GM19463 (cell line): ENCODE data around the gene ZNF454.

Experiments used
- ATAC-seq: cut with Tn5 transposase; IDR thresholded peaks from one replicate; pipeline ENCODE4 v1.9.1; 2021; ENCODE audit warnings: mild to moderate bottlenecking, moderate library complexity; ENCODE audit not compliant: unreplicated experiment

Gene ZNF454

DNA sequence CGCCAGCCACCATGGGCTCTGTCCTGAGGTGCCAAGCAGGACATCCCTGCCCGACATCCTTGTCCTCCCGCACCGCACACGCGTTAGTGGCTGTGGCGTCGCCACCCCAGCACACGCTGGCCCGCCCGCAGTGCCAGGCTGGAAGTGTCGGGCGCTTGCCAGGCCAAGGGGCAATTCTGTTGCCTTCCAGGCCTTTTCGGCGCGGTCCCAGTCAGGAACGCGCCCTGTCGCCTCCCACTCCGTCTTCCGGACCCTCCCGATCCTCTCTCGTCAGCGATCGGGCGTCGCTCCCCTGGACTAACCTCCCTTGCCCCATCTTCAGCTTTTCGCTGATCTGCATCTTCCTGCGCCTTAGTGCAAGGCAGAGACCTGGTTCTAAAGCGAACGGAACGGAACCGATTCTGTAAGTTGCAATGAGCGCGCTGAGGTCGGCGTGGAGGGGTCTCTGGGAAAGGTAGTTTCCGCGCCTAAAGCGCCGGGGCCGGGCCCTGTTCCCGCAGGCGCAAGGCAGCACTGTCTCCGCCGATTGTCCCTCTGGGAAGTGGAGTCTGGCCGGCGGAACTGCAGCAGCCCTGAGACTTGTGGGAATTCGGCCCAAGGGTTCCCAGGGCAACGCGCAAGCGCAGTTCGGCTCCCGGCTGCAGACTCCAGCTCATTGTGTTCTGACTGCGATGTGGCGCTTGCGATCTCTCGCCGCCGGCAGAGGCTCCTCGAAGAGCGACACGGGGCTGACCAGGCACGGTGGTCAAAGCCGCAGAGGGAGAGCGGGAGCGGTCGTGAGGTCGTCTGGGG is at the start of gene ZNF454:
TSS of gene ZNF454 (plus strand) at position 630 of the 792 bp plus-strand sequence. CDS start 1,594 bp downstream, outside the sequence.
- ATAC-seq: no peak

DNA sequence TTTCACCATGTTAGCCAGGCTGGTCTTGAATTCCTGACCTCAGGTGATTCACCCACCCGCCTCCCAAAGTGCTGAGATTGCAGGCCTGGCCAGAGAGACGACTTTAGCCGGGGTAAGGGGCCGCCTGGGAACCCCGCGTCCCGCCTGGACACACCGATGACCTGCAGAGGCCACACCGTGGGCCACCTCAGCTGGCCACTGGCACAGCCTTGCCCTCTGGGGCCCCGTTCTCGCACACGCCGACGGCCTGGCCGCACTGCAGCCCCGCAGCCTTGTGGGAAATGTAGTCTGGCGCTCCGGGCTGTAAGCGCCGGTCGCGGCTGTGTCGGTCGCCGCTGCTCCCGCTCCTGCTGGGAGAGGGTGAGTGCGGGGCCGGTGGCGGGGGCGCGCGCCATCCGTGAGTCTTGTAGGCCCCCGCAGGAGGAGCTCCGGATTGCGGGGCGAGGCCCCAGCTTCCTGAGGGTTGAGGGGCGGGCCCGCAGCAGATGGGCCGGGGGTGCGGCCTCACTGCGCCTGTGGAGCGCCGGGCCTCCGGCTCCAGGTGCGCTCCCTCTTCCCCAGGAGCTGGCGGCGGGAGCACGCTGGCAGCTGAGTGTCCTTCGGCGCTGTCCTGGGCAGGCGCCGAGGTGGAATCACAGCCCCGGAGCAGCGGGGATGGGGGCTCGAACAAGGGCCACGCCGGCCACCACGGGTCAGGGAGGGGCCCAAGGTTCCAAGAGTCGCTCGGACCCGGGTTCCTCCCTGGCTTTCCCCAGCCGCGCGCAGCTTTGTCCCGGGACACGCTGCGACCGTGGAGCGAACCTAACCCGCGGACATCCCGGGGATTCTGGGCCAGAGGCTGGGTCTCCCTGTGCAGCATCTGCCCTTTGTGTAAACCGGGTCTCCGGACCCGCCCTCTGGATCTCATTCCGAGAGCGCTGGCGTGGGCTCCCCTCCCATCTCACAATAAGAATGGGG is 45.1 kb upstream of the ZNF454 start, which contains the start of gene ZFP2:
TSS of gene ZFP2 (plus strand) at position 299 of the 957 bp plus-strand sequence. CDS start 35,401 bp downstream, outside the sequence.
- no peak for ATAC-seq

DNA sequence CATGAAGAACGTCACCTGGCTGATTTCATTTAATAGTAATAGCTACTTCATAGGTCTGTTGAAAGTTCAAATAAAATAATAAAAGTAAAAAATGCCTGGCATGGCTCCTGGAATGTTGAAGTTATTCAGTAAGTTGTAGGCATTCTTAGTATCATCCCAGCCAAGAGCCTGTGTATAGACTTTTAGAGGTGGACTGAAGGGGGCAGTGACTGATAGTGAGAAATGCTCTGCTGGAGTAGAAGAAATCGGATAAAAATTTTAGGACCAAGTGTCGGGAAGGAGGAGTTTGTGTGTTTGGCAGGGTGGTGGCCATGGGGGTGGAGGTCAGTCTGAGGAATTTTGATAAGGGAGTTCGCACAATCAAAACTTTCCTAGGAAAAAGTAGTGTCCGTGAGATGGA is 41.7 kb upstream of the ZNF454 start:
- ATAC-seq: no peak

DNA sequence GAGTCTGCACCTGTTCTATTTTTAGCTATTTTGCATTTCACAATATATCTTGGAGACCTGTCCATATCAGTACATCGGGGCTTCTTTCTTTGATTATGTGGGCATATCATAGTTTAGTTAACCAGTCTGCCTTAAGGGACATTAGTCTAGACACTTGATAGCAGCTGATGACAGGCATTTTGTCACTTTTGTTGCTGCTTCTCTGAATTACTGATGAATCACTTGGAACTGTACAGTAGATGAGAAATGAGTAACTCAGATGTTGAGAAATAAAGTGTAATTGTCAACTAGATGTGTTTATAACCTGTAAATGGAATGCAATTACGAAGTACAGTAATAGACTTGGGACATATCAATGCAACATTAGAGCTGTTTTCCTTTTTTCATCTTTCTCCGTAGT is 38.1 kb upstream of the ZNF454 start:
- no peak for ATAC-seq

DNA sequence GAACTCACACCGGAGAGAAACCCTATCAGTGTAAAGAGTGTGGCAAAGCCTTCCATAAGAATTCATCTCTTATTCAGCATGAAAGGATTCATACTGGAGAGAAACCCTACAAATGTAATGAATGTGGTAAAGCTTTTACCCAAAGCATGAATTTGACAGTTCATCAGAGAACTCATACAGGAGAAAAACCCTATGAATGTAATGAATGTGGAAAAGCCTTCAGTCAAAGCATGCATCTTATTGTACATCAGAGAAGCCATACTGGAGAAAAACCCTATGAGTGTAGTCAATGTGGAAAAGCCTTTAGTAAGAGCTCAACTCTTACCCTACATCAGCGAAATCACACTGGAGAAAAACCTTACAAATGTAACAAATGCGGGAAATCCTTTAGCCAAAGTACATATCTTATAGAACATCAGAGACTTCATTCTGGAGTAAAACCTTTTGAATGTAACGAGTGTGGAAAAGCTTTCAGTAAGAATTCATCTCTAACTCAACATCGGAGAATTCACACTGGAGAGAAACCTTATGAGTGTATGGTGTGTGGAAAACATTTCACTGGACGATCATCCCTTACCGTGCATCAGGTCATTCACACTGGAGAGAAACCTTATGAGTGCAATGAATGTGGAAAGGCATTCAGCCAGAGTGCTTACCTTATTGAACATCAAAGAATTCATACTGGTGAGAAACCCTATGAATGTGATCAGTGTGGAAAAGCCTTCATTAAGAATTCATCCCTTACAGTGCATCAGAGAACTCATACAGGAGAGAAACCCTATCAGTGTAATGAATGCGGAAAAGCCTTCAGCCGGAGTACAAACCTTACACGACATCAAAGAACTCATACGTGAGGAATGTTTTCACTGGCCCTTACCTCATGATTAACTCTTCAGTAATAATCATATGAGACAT is 8.9 kb upstream of the ZNF454 start:
- ATAC-seq: no peak

GRCh38 chr5:178941361-178941760 is 363 bp downstream of the ZNF454 start:
- no peak for ATAC-seq

DNA sequence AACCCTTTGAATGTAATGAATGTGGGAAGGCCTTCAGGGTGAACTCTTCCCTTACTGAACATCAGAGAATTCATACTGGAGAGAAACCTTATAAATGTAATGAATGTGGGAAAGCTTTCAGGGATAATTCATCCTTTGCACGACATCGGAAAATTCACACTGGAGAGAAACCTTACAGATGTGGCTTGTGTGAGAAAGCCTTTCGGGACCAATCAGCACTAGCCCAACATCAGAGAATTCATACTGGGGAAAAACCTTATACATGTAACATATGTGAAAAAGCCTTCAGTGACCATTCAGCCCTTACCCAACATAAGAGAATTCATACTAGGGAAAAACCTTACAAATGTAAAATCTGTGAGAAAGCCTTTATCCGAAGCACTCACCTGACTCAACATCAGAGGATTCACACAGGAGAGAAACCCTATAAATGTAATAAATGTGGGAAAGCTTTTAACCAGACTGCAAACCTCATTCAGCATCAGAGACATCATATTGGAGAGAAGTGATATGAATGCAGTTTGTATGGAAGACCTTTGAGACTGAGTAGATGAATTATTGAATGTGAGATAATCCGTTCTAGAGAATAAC is 24.6 kb downstream of the ZNF454 start:
- no peak for ATAC-seq

DNA sequence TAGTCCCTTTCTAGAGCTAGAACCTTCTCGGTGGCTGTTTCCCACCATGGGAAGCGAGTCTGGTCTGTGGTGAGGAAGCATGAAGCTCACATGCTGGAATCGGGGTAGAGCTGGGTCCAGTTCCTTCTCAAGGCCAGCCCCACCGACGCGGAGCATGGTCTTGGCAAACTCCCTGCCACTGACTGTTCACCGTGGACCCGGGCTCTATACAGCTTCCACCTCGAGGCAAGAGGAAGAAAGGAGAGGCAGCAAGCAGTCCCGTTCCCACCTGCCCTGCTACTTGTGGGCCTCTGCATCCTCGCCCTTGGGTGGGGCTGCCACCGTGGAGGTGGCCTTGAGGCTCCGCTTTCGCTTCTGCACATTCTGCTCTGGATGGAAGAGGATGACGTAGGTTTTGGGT is 40.4 kb downstream of the ZNF454 start:
- no peak for ATAC-seq

DNA sequence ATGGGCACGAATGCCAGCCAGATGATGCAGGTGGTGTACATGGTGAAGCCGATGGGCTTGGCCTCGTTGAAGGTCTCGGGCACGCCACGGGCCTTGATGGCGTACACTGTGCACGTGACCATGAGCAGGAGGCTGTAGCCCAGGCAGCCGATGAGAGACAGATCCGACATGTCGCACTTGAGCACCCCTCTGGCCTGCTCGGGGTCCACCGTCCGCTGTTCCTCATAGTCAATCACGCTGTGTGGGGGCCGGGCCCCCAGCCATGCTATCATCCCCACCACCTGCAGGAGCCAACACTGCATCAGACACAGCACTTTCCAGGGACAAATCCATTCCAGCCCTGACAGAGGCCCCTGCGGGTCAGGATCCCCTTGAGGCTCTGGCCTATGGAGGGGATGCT is 41.9 kb downstream of the ZNF454 start:
- no peak for ATAC-seq

DNA sequence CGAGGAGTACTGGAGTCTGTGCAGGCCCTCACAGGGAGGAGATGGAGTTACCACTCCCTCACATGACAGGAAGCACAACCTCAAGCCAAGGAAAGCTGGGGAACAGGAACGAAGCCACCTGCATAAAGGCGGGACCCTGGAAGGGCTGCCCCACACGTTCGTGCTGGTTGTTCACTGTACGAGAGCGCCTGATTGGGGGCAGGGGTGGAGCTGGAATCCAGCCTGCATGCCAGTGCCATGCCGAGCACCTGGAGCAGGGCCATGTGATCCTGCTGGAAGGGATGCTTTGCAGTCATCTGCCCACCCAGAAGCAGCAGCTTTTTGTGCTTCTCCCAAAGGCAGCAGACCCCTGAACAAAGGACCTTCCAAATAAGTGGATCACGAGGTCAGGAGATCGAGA is 42.7 kb downstream of the ZNF454 start:
- no peak for ATAC-seq

DNA sequence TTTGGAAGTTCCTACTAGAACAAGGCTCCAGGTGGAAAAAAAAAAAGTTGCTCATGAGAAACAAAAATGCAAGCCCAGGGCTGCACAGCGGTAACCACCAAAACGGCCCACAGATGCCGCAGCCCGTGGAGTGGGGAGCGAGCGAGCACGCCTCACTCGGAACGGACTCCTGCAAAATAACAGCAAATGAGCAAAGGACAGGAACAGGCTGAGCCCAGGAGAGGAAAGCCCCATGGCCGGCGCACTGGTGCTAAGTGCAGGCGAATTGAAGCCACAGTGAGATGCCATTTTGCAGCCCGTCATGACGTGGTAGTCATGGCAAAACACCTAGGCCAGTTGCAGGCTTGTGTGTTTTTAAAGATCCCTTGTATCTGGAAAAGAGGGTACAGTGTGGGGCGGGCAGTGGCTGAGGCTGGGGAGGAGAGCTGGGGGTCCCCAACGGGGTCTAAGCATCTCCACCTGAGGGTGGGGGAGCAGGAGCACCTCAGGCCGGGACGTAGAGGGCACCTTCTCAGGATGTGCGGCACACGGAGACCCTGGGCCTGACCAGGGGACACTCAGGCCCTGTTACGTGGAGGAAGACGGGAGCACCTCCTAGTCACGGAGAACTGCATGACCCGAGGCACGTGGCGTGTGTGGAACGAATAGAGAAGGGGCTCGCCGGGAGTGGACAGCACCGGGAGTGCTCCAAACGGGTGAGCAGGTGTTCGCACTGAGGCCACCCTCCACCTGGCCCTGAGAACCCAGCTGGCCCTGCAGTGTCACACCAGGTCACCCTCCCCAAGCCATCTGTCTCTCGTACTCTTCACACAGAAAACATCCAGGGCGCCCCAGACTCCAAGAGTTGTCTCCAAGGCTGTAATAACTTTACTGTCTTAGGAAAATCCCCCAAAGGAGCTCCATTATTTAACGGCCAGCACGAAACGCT is 43.4 kb downstream of the ZNF454 start:
- ATAC-seq: no peak

DNA sequence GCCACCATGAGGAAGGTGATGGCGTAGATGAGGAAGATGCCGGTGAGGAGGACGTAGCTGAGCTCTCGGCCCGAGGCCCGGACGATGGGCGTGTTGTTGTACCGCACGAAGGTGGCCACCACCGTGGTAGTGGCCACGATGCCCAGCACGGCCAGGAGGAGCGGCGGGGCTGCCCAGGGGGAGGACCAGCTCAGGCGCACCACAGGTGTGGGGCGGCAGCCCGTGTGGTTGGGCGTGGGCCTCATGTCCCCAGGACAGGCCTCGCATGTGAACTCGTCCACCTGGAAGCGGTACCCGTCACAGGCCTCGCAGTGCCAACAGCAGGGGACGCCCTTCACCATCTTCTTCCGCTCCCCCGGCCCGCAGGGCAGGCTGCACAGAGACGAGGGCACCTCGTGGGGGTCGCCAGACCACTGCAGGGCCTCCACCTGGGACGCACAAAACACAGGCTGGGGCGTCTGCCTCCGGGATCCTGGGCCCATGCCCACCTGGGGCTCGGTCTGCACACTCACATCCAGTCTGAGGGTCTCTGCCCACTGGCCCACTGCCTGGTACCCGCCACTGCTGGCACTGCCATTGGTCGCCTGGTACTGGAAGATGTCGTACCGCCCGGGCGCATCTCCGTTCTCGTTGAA is 45.4 kb downstream of the ZNF454 start:
- ATAC-seq: no peak

GRCh38 chr5:178988436-178989220 is 47.6 kb downstream of the ZNF454 start:
- ATAC-seq: no peak

DNA sequence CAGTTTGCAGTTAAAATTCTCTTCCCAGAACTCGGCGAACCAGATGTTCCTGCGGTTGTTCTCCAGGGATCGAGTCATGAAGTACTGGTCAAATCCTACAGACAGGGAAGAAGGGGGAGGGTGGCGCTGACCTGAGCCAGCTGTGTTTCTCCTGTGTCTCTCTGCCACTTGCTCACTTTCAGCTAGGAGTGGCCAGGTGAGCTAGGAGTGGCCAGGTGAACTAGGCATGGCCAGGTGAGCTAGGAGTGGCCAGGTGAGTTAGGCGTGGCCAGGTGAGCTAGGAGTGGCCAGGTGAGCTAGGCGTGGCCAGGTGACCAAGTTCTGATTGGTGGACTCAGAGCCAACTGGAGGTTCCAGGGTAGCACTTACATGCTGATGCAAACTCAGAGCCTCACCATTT is 48.3 kb downstream of the ZNF454 start:
- no peak for ATAC-seq

DNA sequence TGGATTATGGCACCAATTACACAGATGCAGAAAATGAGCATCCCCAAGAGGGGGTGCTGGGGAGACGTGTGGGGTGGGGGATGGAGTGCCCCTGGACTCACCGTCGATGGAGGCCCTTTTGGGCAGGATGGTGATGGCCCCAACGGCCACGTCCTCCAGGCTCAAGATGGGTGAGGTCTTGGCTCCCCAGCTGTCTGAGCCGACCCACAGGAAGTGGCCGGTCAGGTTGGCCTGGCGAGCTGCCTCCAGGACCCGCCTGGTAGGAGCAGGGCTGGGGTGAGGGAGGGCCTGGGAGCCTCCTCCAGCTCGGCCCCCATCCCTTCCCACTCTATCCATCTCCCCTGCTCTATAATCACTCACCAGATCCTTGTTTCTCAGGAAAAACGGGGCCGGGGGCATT is 49.5 kb downstream of the ZNF454 start:
- no peak for ATAC-seq

DNA sequence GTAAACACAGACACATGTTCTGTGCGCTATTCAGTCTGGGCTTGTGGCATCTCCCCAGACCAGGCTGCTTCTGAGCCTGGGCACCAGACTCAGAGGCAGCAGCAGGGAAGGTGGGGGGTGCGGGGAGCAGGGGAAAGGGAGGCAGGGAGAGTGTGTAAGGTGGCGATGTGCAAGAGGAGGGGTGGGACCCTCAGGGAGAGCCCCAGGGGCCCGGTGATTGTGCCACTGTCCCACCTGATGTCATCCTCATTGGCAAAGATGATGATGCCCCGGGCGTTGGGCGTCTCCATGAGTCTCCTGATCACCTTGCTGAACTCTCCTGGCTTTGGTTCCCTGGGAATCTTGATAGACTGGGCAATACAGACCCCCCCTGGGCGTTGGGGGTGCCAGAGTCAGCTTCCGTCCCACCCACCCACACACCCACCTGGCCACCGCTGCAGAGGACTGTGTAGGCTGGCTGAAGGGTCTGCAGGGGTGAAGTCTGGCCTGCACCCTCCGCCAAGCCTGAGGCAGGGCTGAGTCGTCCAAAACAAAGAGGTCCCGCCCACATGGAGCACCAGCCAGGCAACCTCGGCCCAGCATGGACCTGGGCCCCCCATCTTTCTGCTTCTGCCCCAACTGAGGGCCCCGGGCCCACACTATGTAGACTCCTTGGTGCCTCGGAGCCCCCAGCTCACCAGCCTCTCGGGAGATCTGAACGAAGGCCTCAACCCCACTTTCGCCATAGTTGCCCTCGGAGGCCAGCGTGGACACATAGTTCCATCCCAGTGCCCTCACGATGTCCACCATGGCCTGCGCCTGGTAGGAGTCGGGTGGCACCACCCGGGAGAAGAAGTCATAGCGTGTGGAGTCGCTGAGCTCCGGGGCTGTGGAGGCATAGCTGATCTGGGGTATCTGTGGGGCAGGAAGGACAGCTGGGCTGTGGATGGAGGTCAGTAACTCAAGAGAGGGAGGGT is 50.5 kb downstream of the ZNF454 start:
- no peak for ATAC-seq
